CD4-positive, alpha-beta memory T cell (primary cell): ENCODE data around the gene GPX7. TPM values are rescaled to one million over a fixed set of nuclear protein-coding genes. Genes with fewer than 3 reads are reported as not detected.

Experiments used
- CTCF ChIA-PET: fragments of 350-600 bp; sonication (Branson Sonifier 250); formaldehyde crosslinking; loops from one replicate; lab custom pipeline; 2021; ENCODE audit warnings: inconsistent platforms; ENCODE audit not compliant: partially characterized antibody; lab: Charles Lee
- POLR2A ChIA-PET: fragments of 350-600 bp; sonication (Branson Sonifier 250); formaldehyde crosslinking; loops from one replicate; lab custom pipeline; 2021; ENCODE audit not compliant: partially characterized antibody; lab: Charles Lee
- DNase-seq, 5 donors: peaks; one replicate each; pipeline versions ENCODE4 v3.0.0 to v3.0.0-alpha.2; 2020 to 2022; ENCODE audit warnings: mixed read lengths in 1 of 5
- H3K27ac ChIP-seq: one replicate; pipeline ENCODE4 v1.7.0; 2013; ENCODE audit warnings: low read depth, low read length
- H3K27me3 ChIP-seq: 2 replicates; pipeline ENCODE4 v1.7.0; 2013; ENCODE audit warnings: mild to moderate bottlenecking, low read length, moderate library complexity; ENCODE audit not compliant: insufficient read depth
- H3K36me3 ChIP-seq: 2 replicates; pipeline ENCODE4 v1.7.0; 2013; ENCODE audit warnings: mild to moderate bottlenecking, low read length, moderate library complexity; ENCODE audit not compliant: insufficient read depth
- H3K4me1 ChIP-seq: 2 replicates; pipeline ENCODE4 v1.7.0; 2013; ENCODE audit warnings: mild to moderate bottlenecking, low read length, moderate library complexity; ENCODE audit not compliant: insufficient read depth
- H3K4me3 ChIP-seq, 2 donors: one replicate each; pipeline ENCODE4 v1.7.0; 2013; ENCODE audit warnings: low read length in 2 of 2, mild to moderate bottlenecking in 1 of 2
- H3K9me3 ChIP-seq, 2 donors: one replicate each; pipeline ENCODE4 v1.7.0; 2013; ENCODE audit warnings: low read length in 2 of 2, control low read depth in 1 of 2; ENCODE audit not compliant: control insufficient read depth in 1 of 2
- H3K27ac Mint-ChIP-seq, 7 donors: one replicate each; pipeline ENCODE4 v1.8.0; 2020 to 2021; ENCODE audit warnings: mixed read lengths in 7 of 7, mild to moderate bottlenecking in 6 of 7, inconsistent platforms in 3 of 7, moderate library complexity in 3 of 7
- H3K27me3 Mint-ChIP-seq, 2 donors: one replicate each; pipeline ENCODE4 v1.8.0; 2020 to 2021; ENCODE audit warnings: mixed read lengths in 2 of 2
- H3K36me3 Mint-ChIP-seq, 2 donors: one replicate each; pipeline ENCODE4 v1.8.0; 2020 to 2021; ENCODE audit warnings: mixed read lengths in 2 of 2, inconsistent platforms in 1 of 2, mild to moderate bottlenecking in 1 of 2
- H3K4me1 Mint-ChIP-seq, 4 donors: one replicate each; pipeline ENCODE4 v1.8.0; 2020 to 2021; ENCODE audit warnings: mixed read lengths in 4 of 4, mild to moderate bottlenecking in 1 of 4
- H3K4me3 Mint-ChIP-seq, 8 donors: one replicate each; pipeline ENCODE4 v1.8.0; 2020 to 2021; ENCODE audit warnings: mixed read lengths in 8 of 8, mild to moderate bottlenecking in 7 of 8, moderate library complexity in 6 of 8, inconsistent platforms in 3 of 8
- H3K9me3 Mint-ChIP-seq, 8 donors: one replicate each; pipeline ENCODE4 v1.8.0; 2020 to 2021; ENCODE audit warnings: mixed read lengths in 8 of 8, mild to moderate bottlenecking in 5 of 8, inconsistent platforms in 3 of 8, moderate library complexity in 1 of 8
- intact Hi-C: fragments of 100-400 bp; cut with micrococcal nuclease; formaldehyde crosslinking; loops from one replicate; pipeline ENCODE4 v1.15.1; 2023
- polyA plus RNA-seq, 2 donors: library from polyadenylated mRNA; unstranded; fragments of 300-500 nt; fragmentation: Illumina TruSeq; gene quantifications; one replicate each; pipeline ENCODE4 v1.2.3, GENCODE V29; 2021
- total RNA-seq, 2 experiments: library from RNA; stranded (reverse); gene quantifications; one replicate each; pipeline ENCODE4 v1.2.3, GENCODE V29; 2021

Gene GPX7
- total and polyA plus RNA-seq, 4 experiments from 2014 or later = 26.3 to 34.4 (median 30.8) TPM

- H3K36me3 Mint-ChIP-seq = peaks cover 20 to 28% of the 10 kb centered on the region in 2 donors
- DNase-seq = no peak
- peak overlapping the region in 1 of 2 donors; percentile 12 for H3K4me3 ChIP-seq
Observed at GRCh38 chr1:52637946-52638345, 35.8 kb downstream of the GPX7 start.

GRCh38 chr1:52640697-52641096 is 38.5 kb downstream of the GPX7 start:
- Mint-ChIP-seq H3K4me3 (peak overlapping the region in 2 of 8 donors; percentile 60 to 67), H3K36me3 (peaks cover 26 to 32% of the 10 kb centered on the region in 2 donors), H3K27me3 (no peaks in the 10 kb centered on the region), H3K4me1 (peaks cover 46 to 73% (median 56%) of the 10 kb centered on the region in 4 donors), H3K9me3 (peaks cover 0 to 3% (median 0%) of the 10 kb centered on the region in 8 donors), H3K27ac (peak overlapping the region; percentile 57 to 89 (median 77))
- H3K27ac ChIP-seq = no peak overlapping the region
- no peaks in the 10 kb centered on the region for H3K27me3 ChIP-seq
- H3K36me3 ChIP-seq = peaks cover 4% of the 10 kb centered on the region
- H3K9me3 ChIP-seq = no peaks in the 10 kb centered on the region
- no peak overlapping the region for H3K4me3 ChIP-seq
- DNase-seq = no peak
- CTCF ChIA-PET = interaction anchor here (1.3 kb wide), 1 partner anchor 36 kb away, joined by 3 read pairs; no protein-coding TSS in a partner anchor
- POLR2A ChIA-PET = interaction anchor here (0.5 to 10.9 kb wide), 6 partner anchors 11 to 217 kb away, joined by 3 to 188 read pairs (median 4); partner anchors contain the start of gene GPX7
- H3K4me1 ChIP-seq = peaks cover 65% of the 10 kb centered on the region
- intact Hi-C loops = no loop called here

More at GRCh38 chr1:52637946-52638345, 35.8 kb downstream of the GPX7 start:
- H3K4me3 Mint-ChIP-seq = peak overlapping the region; percentile 12 to 91 (median 87)
- Histone ChIP-seq H3K9me3 (no peaks in the 10 kb centered on the region), H3K27ac (peak overlapping the region; percentile 85), H3K36me3 (peaks cover 3% of the 10 kb centered on the region), H3K4me1 (peaks cover 86% of the 10 kb centered on the region), H3K27me3 (no peaks in the 10 kb centered on the region)
- CTCF ChIA-PET = interaction anchor here (0.8 to 2.2 kb wide), 5 partner anchors 8 to 496 kb away, joined by 3 to 9 read pairs (median 3); partner anchors contain the start of gene ZFYVE9
- no peaks in the 10 kb centered on the region for H3K27me3 Mint-ChIP-seq
- intact Hi-C loops = loop anchor here (1.0 to 5.0 kb wide), 4 partner anchors 36 to 271 kb away; partner anchors contain the start of genes CC2D1B, GPX7 and TUT4
- POLR2A ChIA-PET = interaction anchor here (0.9 to 10.9 kb wide), 13 partner anchors 10 to 581 kb away, joined by 3 to 188 read pairs (median 6); partner anchors contain the start of genes BTF3L4, CC2D1B, GPX7 and ORC1
- H3K9me3 Mint-ChIP-seq = peaks cover 0 to 3% (median 0%) of the 10 kb centered on the region in 8 donors
- peak overlapping the region; percentile 96 to 100 (median 100) for H3K27ac Mint-ChIP-seq
- peaks cover 61 to 85% (median 75%) of the 10 kb centered on the region in 4 donors for H3K4me1 Mint-ChIP-seq

- Histone ChIP-seq H3K9me3 (no peaks in the 10 kb centered on the region), H3K4me3 (no peak overlapping the region), H3K36me3 (peaks cover 4% of the 10 kb centered on the region), H3K4me1 (peaks cover 59% of the 10 kb centered on the region), H3K27ac (no peak overlapping the region), H3K27me3 (no peaks in the 10 kb centered on the region)
- POLR2A ChIA-PET = interaction anchor here (1.3 to 10.9 kb wide), 6 partner anchors 9 to 218 kb away, joined by 3 to 188 read pairs (median 4); partner anchors contain the start of genes GPX7 and SHISAL2A
- peaks cover 0 to 3% (median 0%) of the 10 kb centered on the region in 8 donors for H3K9me3 Mint-ChIP-seq
- CTCF ChIA-PET = interaction anchor here (1.3 kb wide), 1 partner anchor 37 kb away, joined by 3 read pairs; no protein-coding TSS in a partner anchor
- H3K4me1 Mint-ChIP-seq = peaks cover 43 to 70% (median 52%) of the 10 kb centered on the region in 4 donors
- DNase-seq = no peak
- H3K27me3 Mint-ChIP-seq = no peaks in the 10 kb centered on the region
- peaks cover 26 to 37% of the 10 kb centered on the region in 2 donors for H3K36me3 Mint-ChIP-seq
- H3K4me3 Mint-ChIP-seq = peak overlapping the region in 7 of 8 donors; percentile 6 to 75 (median 42)
- intact Hi-C loops = no loop called here
- peak overlapping the region; percentile 69 to 91 (median 87) for H3K27ac Mint-ChIP-seq
Observed at GRCh38 chr1:52641307-52641706, 39.1 kb downstream of the GPX7 start.

- Mint-ChIP-seq H3K27me3 (no peaks in the 10 kb centered on the region), H3K36me3 (peaks cover 39 to 60% of the 10 kb centered on the region in 2 donors), H3K27ac (peak overlapping the region in 3 of 7 donors; percentile 48 to 59 (median 56)), H3K9me3 (peaks cover 0 to 3% (median 0%) of the 10 kb centered on the region in 8 donors), H3K4me1 (peaks cover 21 to 40% (median 31%) of the 10 kb centered on the region in 4 donors), H3K4me3 (no peak overlapping the region)
- intact Hi-C loops = no loop called here
- Histone ChIP-seq H3K36me3 (peaks cover 4% of the 10 kb centered on the region), H3K4me3 (no peak overlapping the region), H3K9me3 (no peaks in the 10 kb centered on the region), H3K27me3 (no peaks in the 10 kb centered on the region), H3K27ac (no peak overlapping the region), H3K4me1 (peaks cover 20% of the 10 kb centered on the region)
- ChIA-PET POLR2A (interaction anchor here (1.3 to 1.9 kb wide), 3 partner anchors 10 to 92 kb away, joined by 3 to 10 read pairs (median 6); partner anchors contain the start of genes SHISAL2A and TUT4), CTCF (interaction anchor here (1.7 kb wide), 1 partner anchor 41 kb away, joined by 4 read pairs; no protein-coding TSS in a partner anchor)
- DNase-seq = no peak
Observed at GRCh38 chr1:52645261-52645660, 43.1 kb downstream of the GPX7 start.

GRCh38 chr1:52651904-52652303 is 49.7 kb downstream of the GPX7 start:
- Mint-ChIP-seq H3K4me3 (no peak overlapping the region), H3K4me1 (peaks cover 9 to 21% (median 17%) of the 10 kb centered on the region in 4 donors), H3K9me3 (peaks cover 0 to 2% (median 0%) of the 10 kb centered on the region in 8 donors), H3K36me3 (peaks cover 48 to 59% of the 10 kb centered on the region in 2 donors), H3K27me3 (no peaks in the 10 kb centered on the region), H3K27ac (peak overlapping the region; percentile 18 to 79 (median 49))
- ChIA-PET POLR2A (interaction anchor here (0.9 to 1.4 kb wide), 3 partner anchors 11 to 228 kb away, joined by 3 to 6 read pairs (median 5); no protein-coding TSS in a partner anchor), CTCF (interaction anchor here (0.5 to 1.1 kb wide), 3 partner anchors 14 to 176 kb away, joined by 3 read pairs; no protein-coding TSS in a partner anchor)
- no peaks in the 10 kb centered on the region for H3K4me1 ChIP-seq
- H3K36me3 ChIP-seq = peaks cover 4% of the 10 kb centered on the region
- H3K27me3 ChIP-seq = no peaks in the 10 kb centered on the region
- intact Hi-C loops = no loop called here
- H3K9me3 ChIP-seq = no peaks in the 10 kb centered on the region
- no peak overlapping the region for H3K27ac ChIP-seq
- H3K4me3 ChIP-seq = no peak overlapping the region
- no peak for DNase-seq

- no peaks in the 10 kb centered on the region for H3K27me3 ChIP-seq
- H3K9me3 ChIP-seq = no peaks in the 10 kb centered on the region
- Mint-ChIP-seq H3K4me1 (peaks cover 9 to 21% (median 17%) of the 10 kb centered on the region in 4 donors), H3K36me3 (peaks cover 43 to 60% of the 10 kb centered on the region in 2 donors), H3K27ac (peak overlapping the region in 5 of 7 donors; percentile 11 to 84 (median 58)), H3K27me3 (no peaks in the 10 kb centered on the region), H3K9me3 (peaks cover 0 to 2% (median 0%) of the 10 kb centered on the region in 8 donors), H3K4me3 (no peak overlapping the region)
- peaks cover 4% of the 10 kb centered on the region for H3K36me3 ChIP-seq
- intact Hi-C loops = no loop called here
- H3K4me1 ChIP-seq = no peaks in the 10 kb centered on the region
- DNase-seq = no peak
- POLR2A ChIA-PET = interaction anchor here (1.1 to 1.5 kb wide), 2 partner anchors 11 to 15 kb away, joined by 3 to 4 read pairs; no protein-coding TSS in a partner anchor
- CTCF ChIA-PET = no interaction called here
- no peak overlapping the region for H3K4me3 ChIP-seq
- H3K27ac ChIP-seq = no peak overlapping the region
Observed at GRCh38 chr1:52653207-52653849, 51.2 kb downstream of the GPX7 start.
